Measurements from ENCODE around the gene IGF1R.
"Not testable (repeated sequence)": the region's sequence is repeated elsewhere in the genome, so short reads cannot be mapped to it uniquely, and the experiment has no call there.

Gene IGF1R

DNA sequence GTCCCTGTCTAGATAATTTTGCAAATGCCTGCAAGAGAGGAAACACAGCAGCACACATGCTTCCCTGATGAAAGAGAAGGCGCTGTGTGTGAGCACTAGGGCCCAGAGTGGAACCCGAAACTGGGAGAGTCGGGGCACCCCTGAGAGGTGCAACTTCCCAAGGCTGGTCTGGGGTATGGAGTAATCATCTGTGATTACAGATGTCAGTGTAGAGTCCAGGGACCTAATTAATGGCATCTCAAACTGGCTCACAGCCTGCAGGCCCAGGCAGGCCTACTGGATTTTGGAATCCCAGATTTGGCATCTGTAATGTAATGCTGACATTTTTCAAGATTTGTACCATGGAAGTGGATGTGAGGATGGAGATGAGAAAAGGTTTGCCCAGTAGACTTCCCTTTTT, 329.8 kb downstream of the IGF1R start:
- DNase-seq, result no peak

DNA sequence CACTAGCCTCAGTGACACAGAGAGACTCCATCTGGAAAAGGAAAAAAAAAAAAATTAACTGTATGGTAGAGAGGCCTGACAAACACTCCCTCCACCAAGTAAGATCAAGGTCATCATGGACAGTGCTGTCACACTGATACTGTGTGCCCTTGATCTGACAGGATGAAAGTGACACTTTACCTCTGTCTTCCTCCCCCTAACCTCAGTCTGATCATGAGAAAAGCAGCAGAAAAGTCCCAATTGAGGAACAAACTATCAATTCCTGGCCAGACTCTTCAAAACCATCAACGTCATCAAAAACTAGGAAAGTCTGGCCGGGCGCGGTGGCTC, 332.5 kb downstream of the IGF1R start:
- DNase-seq, result no peak

DNA sequence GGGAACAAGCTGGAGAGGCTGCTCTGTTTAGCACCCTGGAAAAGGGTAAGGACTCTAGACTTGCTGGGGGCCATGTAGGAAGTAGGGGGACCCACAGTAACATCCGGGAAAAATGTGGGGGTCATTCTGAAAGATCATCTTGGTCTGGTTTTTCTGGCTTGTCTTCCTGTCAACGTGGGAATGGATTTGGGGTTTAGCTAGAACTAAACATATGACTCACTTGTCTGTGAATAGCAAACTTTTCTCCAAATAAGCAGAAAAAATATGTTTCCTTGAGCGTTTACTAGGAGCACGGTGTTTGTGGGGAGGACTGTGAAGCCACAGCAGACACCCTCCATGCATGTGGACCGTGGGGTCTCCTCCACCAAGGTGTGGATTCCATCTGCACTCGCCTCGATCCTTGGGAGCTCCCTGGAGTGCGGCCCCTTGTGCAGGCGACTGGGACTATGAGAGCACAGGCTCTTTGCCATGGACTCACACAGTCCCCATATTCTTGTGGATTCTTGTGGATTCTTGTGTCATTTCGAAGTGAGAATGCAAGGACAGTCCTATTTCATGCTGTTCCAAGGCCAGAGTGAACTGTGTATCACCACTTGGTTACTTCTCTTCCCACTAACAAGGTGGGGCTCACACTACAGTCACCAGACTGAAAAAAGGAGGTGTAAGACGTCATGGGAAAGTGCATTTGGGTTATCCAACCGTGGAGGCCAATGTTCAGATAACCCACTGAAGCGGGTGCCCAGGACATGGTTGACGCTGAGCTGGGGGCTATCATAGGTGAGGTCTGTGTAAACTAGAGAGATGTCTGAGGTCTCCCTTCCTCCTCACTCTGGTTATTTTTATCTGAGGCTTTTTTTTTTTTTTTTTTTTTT, 333.7 kb downstream of the IGF1R start:
- DNase-seq, result no peak

DNA sequence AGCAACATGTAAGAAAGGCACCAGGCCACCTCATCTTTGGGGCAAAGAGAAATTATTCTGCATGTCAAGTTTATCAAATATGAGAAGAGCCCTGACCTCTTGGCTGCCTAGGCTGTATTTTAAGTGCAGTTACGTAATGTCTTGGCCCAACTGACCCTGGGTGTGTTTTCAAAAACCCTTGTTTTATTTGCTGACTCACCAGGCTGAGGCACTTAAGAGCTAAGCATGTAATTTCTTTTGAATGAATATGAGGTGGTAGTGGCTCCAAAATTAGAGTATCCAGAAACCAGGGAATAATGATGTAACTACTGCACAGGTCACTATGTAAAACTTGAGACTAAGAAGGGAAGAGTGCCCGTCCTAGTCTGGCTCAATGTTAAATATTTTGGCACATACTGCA, 335.0 kb downstream of the IGF1R start:
- DNase-seq, result no peak

DNA sequence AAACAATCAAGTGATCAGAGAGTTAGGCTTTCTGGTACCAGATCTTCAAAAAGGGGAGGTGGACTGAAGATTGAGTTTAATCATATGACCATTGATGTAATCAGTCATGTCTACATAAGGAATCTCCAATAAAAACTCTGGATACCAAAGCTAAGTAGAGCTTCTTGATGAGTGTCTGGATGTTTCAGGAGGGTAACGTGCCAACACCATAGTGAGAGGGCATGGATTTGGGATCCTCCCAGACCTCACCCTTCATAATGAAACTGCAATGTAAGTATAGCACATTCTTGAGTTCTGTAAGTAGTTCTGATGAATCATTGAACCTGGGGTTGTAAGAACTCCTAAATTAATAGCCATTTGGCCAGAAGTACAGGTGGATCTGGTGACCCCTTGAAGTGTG, 337.9 kb downstream of the IGF1R start:
- DNase-seq, result no peak

DNA sequence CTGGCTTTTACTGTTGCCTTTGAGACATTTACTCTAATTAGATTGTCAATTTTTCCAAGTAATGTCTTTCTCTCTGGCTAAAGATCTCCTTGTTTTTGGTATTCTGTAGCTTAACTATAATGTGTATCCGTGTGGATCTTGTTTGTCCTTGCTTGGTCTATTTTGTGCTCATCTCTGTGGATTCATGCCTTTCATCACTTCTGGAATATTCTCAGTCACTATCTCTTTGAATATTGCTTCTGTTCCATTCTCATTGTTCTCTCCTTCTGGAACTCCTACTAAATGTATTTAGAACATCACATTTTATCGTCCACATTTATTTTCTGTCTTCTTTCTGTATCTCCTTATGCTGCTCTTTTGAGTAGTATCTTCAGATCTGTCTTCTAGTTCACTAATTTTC, 346.6 kb downstream of the IGF1R start:
- DNase-seq, result no peak

DNA sequence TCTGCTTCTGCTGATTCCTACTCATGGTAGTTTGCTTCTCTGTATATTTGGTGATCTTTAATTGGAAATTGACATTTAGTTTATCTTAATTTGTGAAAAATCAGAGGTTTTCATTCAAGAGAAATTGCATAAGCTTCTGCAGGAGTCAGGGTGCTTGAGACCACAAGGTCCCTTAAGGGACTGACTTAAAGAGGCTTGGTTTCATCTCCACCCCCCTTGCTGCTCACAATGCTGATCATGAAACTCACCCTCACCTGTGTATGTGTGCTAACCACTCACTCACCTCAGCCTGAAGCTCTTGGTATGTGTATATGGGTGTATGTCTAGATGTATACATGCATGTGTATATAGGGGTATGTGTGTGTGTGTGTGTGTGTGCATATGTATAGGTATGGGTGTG, 347.8 kb downstream of the IGF1R start:
- no peak for DNase-seq

DNA sequence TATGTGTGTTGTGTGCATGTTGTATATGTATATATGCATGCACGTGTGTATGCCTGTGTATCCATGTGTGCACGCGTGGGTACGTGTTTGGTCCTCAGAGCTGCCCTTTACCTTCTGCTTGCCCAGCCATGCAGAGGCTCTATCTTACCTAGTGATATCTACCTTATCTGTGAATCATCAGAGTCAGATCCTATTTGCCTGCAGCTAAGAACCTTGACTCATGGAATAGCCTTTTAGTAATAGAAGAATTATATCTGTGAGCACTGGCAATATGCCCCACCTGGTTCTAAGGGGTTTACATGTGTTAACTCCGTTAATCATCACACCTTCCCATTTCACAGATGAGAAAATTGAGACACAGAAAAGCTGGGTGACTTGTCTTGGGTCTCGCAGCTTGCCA, 348.3 kb downstream of the IGF1R start:
- DNase-seq, result no peak

DNA sequence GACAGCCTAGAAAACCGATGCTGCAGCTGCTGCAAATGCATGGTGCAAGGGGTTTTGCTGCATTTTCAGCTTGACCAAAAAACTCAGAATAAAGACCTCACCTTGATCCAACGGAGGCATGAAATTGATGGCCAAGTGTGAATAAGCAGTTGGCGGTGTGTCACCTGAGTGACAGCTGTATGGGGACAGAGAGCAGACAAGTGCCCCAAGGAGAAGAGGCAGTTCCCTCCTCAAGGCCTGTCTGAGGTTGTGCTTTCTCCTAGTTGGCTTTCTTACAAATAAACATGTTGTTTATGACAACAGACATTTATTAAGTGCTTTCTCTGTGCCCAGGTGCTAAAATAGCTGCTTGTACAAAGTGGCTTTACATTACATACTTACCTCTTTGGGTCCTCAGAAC, 349.0 kb downstream of the IGF1R start:
- DNase-seq, result no peak

DNA sequence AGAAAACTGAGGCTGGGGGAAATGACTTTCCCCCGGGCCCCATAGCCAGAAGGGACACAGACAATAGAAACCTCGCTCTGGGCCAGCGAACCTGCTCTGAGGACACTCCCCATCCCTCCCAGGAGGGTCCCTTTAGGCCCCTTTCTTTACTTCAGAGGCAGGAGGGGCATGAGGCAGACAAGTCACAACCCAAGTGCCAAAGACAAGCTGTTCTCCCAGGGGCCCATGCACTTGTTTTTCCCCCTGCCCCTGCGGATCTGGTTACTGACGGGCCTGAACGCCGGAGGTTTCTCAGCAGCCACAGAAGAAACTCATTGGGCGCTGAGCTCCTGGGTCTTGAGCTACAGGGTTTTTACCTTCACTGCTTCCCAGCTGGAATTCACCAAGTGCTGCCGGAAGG, 349.4 kb downstream of the IGF1R start:
- DNase-seq, result no peak

DNA sequence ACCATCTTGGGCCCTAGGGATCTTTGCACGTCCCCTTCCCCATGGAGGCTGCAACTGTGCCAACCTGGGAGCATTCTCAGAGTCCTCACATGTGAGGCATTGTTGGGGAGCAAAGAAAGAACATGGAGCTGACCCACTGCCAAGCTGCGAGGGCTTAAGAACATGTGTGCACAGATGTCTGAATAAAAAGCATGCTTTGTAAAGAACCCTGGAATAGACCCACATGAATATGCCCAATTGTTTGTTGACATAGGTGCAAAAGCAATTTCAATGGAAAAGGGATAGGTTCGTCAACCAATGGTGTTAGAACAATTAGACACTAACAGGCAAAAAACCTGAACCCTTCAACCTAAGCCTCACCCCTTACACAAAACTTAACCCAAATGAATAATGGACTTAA, 349.9 kb downstream of the IGF1R start:
- no peak for DNase-seq

DNA sequence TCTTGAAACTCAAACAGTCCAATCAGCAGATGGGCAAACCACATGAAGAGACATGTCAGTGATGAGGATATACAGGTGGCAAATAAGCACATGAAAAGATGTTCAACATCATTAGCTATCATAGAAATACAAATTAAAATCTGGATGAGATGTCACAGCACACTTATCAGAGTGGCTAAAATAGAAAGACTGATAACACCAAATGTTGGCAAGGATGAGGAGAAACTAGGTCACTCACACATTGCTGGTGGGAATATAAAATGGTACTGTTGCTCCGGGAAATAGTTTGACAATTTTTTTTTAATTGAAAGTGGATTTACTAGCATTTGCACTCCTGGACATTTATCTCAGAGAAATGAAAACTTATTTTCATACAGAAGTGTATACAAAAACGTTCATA, 350.9 kb downstream of the IGF1R start:
- DNase-seq, result no peak

DNA sequence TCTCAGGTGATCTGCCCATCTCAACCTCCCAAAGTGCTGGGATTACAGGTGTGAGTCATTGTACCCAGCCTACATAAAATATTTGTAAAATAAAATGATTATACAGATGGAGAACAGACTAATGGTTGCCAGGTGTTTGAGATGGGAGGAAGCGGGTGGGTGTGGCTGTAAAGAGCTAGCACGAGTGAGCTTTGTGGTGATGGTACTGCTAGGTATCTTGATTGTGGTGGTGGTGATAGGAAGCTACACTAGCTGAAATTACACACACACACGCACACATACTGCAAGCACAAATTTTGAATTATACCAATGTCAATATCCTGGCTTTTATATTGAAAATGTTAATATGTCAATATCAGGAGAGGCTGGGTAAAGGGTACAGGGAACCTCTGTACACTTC, 353.9 kb downstream of the IGF1R start:
- no peak for DNase-seq

DNA sequence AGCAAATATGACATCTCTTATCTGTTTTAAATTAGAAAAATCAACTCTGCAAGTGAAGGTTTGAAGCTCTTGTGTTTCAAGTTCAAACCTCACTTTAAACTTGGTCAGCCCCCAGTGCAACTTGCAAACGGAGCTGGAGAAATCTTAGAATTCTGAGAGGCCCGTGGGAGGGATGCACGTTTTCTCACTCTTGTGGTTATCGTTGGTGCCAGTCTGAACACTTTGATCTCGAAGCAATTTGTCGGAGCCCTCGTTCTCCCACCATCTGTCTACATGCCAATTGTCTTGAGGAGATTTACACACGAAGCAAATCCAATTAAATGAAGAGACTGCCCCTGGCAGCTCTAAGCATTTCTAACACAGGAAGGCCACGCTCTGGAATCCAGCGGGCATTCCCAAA, 355.0 kb downstream of the IGF1R start:
- DNase-seq, result not testable (repeated sequence)

DNA sequence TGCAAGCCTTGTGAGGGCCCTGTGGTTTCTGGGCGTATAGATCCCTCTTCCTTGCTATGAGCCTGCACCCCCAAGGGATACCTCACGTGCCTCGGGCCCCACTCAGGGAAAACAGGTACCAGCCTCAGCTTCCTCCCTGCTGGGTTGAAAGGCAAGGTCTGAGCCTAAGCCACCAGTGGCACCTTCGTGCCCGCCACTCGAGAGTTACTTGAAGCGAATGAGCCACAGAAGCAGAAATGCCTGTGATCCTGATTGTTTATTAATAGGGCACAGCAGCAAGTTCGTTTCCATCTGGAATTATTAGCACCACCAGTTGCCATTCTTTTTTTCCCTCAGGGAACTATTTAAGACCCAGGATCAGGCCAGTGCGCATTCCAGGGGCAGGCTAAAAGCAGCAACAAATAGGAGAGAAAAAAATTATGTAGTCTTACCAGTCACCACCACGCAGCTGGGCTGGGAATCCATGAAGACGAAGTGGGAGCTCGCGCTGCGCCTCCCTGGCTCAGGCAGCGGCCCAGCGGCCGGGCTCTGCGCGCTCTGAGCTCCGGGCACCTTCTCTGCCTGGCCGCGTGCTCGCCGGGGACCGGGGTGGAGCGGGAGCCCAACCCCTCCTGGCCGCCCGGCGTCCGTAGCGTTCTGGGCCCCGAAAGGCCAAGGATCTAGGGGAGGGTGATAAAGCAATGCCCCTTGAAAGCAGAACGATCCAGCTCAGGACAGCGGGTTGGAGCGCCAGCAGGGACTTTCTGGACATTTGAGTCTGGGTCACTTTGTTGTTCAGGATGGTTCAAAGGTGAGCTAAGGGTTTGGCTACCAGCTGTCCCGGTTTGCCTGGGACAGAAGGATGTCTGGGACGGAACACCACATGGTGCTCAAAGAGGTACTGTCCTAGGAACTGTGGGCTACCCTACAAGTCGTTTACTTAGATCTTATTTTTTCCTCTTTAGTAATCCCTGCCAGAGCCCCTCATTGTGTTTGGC, 356.9 kb downstream of the IGF1R start:
- DNase-seq, result not testable (repeated sequence)

DNA sequence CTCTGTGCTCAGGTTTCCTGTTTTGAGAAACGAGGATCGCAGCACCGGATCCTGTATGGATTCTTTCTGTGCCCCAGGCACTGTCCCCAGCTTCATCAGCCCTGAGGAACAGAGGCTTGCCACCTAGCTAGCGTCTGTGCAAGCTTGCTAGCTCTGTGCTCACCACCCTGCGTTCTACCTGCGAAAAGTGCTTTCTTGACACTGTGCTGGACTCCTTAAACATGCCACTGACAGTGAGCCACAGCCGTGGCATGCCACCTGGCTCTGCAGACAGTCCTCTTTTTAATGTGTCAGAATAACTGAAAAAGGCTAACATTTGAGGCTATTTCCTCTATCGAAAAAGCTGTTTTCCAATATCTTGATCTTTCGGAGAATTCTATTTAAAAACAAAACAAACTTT, 357.8 kb downstream of the IGF1R start:
- no peak for DNase-seq

DNA sequence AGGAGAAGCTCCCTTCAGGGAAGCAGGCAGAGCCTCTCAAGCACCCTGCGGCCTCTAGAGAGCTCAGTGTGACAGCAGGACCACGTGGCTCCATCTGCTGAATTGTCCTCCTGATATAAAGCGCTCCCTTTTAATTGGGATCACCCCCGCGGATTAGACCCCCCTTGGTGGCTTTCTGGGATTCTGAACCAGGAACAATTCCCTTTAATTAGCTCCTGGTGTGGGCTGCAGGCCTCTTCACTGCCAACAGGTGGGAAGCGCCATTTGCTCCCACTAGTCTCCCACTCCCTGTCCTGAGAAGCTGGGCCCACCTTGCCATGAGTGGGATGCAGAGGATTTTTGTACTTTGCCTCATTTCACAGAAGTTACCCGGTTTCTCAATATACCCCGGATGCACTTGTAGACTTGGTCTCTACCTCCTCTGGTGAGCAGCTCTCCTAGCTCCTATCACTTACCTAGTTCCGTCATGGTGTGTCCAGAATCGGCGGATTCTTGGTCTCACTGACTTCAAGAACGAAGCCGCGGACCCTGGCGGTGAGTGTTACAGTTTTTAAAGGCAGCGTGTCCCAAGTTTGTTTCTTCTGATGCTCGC, 358.7 kb downstream of the IGF1R start:
- no peak for DNase-seq

DNA sequence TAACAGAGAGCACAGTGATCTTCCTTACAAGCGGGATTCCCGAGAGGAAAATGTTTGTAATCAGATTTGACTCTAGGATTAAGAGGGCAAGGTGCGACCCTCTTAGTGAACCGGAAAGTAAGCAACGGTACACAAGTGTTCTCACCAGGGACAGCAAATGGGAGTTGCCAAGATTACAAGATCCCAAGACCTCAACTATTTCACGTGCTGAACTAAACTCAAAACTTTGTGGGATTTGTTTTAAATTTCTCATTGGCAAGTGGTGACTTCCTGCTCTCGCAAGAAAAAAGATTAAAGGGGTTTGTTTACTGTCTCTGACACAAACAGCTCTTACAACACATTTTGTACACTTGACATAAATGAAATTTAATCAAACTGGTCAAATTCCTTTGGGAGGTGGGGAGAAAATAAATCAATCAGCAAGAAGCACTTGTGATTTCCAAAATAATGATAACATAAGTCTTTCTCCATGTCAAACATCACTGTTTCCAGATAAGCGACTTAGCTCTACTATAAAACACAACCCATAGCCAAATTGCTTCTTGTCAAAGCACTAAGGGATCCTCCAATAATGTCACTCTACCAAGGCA, 361.5 kb downstream of the IGF1R start:
- no peak for DNase-seq

DNA sequence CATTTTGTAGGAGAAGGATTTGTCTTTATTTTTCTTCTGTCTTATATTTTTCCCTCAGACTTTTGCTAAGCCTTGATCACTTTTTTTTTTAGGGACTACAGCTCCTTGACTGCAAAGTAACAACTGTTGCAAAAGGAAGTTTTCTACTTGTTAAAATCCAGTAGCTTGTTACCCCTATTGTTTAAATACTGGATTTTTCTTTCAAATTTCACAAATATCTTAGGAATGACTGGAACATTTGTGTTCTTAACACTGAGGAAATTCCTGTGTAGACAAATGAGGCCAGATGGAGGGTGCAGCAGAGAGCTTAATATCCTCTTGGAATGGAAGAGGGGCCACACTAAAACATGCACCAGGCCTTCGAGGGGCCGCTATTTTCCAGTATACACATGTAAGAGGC, 362.4 kb downstream of the IGF1R start:
- DNase-seq, result no peak

Data from stimulated activated CD4-positive, alpha-beta T cell treated with anti-CD3 and anti-CD28 coated beads, Interleukin-4, amount 100 ng/mL, for 24 hours (primary cell).